MM.1S (cell line): ENCODE data around the gene PDF.

Experiments used
- DNase-seq: peaks from one replicate; pipeline ENCODE4 v3.0.0-alpha.2; 2015
- H2AFZ ChIP-seq: fragments of 300-600 bp; sonication (generic); 2 replicates; pipeline ENCODE4 v1.6.0; 2016; ENCODE audit warnings: antibody characterized with exemption, low read length
- H3F3A ChIP-seq: fragments of 300-600 bp; sonication (generic); 2 replicates; pipeline ENCODE4 v1.6.1; 2016; ENCODE audit warnings: mild to moderate bottlenecking, antibody characterized with exemption, low read length, moderate library complexity, mixed read lengths; ENCODE audit not compliant: insufficient read depth
- H3K27ac ChIP-seq: fragments of 300-600 bp; sonication (generic); 2 replicates; pipeline ENCODE4 v1.5.1; 2016; ENCODE audit warnings: mild to moderate bottlenecking, low read length
- H3K27me3 ChIP-seq: fragments of 300-600 bp; sonication (generic); replicated peaks from 2 replicates; pipeline ENCODE4 v1.6.0; 2016; ENCODE audit warnings: low read length; ENCODE audit not compliant: insufficient read depth
- H3K36me3 ChIP-seq: fragments of 300-600 bp; sonication (generic); replicated peaks from 2 replicates; pipeline ENCODE4 v1.6.1; 2016; ENCODE audit warnings: mild to moderate bottlenecking, low read length, mixed read lengths; ENCODE audit not compliant: insufficient read depth
- H3K4me1 ChIP-seq: fragments of 300-600 bp; sonication (generic); 2 replicates; pipeline ENCODE4 v1.6.1; 2016; ENCODE audit warnings: low read length, mixed read lengths
- H3K4me2 ChIP-seq: fragments of 300-600 bp; sonication (generic); 2 replicates; pipeline ENCODE4 v1.6.0; 2016; ENCODE audit warnings: low read depth, low read length
- H3K4me3 ChIP-seq: fragments of 300-600 bp; sonication (generic); 2 replicates; pipeline ENCODE4 v1.5.1; 2016; ENCODE audit warnings: low read length, mixed read lengths
- H3K79me2 ChIP-seq: fragments of 300-600 bp; sonication (generic); 2 replicates; pipeline ENCODE4 v1.6.1; 2016; ENCODE audit warnings: mixed run types, low read length, mixed read lengths
- H3K9ac ChIP-seq: fragments of 300-600 bp; sonication (generic); 2 replicates; pipeline ENCODE4 v1.6.1; 2016; ENCODE audit warnings: low read length, mixed read lengths
- H3K9me2 ChIP-seq: fragments of 300-600 bp; sonication (generic); replicated peaks from 2 replicates; pipeline ENCODE4 v1.6.1; 2016; ENCODE audit warnings: mild to moderate bottlenecking, low read length, mixed read lengths; ENCODE audit not compliant: insufficient read depth
- H3K9me3 ChIP-seq: fragments of 300-600 bp; sonication (generic); replicated peaks from 2 replicates; pipeline ENCODE4 v1.6.1; 2016; ENCODE audit warnings: mild to moderate bottlenecking, low read length, mixed read lengths; ENCODE audit not compliant: insufficient read depth
- H4K20me1 ChIP-seq: fragments of 300-600 bp; sonication (generic); 2 replicates; pipeline ENCODE4 v1.6.1; 2016; ENCODE audit warnings: mild to moderate bottlenecking, low read length, moderate library complexity, mixed read lengths; ENCODE audit not compliant: insufficient read depth
- EZH2 ChIP-seq: fragments of 300-600 bp; sonication (generic); optimal IDR thresholded peaks from 2 replicates; pipeline ENCODE3; 2017; ENCODE audit warnings: low read depth, mild to moderate bottlenecking, antibody characterized with exemption, low read length, mixed read lengths
- EZH2phosphoT487 ChIP-seq: fragments of 300-600 bp; sonication (generic); IDR thresholded peaks from 2 replicates; pipeline ENCODE4 v1.6.1; 2018; ENCODE audit warnings: antibody characterized with exemption, low read length
- TF ChIP-seq, protein P1 (sequence below): fragments of 300-600 bp; sonication (generic); IDR thresholded peaks from 2 replicates; pipeline ENCODE4 v1.5.1; 2016; ENCODE audit warnings: antibody characterized with exemption, low read length, mixed read lengths

Gene PDF

DNA sequence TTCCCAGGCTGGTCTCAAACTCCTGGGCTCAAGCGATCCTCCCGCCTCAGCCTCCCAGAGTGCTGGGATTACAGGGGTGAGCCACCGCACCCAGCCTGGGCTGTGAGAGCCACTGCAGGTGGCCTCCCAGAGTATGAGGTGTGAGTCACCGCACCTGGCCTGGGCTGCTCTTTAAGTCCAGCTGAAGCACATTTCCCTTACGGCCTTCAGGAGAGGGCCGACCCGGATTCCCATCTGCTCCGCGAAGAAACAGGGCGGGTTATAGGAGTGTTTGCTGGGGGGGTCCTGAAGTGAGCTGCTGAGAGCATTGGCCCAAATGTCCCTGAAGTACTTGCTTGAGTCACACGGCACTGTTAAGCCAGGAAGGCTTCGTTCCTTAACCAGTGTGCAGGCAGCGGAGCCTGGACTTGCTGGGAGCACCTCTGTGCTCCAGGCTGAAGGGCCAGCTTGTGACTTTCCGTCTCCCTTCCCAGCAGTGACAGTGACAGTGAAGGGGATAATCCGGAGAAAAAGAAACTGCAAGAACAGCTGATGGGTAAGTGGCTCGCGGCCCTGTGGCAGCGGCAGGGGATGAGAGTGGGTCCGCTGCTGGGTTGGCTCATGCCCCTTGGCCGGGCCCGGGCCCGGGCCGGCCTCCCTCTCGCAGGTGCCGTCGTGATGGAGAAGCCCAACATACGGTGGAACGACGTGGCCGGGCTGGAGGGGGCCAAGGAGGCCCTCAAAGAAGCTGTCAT is 12.0 kb downstream of the PDF start:
- peaks cover 25% of the 10 kb centered on the region for H3K36me3 ChIP-seq
- no peak overlapping the region for H3K9ac ChIP-seq
- no peak for DNase-seq
- H3K79me2 ChIP-seq: peaks cover 66% of the 10 kb centered on the region
- H3K4me2 ChIP-seq: no peak overlapping the region
- H3K9me2 ChIP-seq: no peaks in the 10 kb centered on the region
- H3K4me1 ChIP-seq: no peaks in the 10 kb centered on the region
- TF ChIP-seq, protein P1, sequence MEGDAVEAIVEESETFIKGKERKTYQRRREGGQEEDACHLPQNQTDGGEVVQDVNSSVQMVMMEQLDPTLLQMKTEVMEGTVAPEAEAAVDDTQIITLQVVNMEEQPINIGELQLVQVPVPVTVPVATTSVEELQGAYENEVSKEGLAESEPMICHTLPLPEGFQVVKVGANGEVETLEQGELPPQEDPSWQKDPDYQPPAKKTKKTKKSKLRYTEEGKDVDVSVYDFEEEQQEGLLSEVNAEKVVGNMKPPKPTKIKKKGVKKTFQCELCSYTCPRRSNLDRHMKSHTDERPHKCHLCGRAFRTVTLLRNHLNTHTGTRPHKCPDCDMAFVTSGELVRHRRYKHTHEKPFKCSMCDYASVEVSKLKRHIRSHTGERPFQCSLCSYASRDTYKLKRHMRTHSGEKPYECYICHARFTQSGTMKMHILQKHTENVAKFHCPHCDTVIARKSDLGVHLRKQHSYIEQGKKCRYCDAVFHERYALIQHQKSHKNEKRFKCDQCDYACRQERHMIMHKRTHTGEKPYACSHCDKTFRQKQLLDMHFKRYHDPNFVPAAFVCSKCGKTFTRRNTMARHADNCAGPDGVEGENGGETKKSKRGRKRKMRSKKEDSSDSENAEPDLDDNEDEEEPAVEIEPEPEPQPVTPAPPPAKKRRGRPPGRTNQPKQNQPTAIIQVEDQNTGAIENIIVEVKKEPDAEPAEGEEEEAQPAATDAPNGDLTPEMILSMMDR: no peak
- TF ChIP-seq EZH2phosphoT487 (no peak), EZH2 (no peak)
- H3K4me3 ChIP-seq: no peak overlapping the region
- H2AFZ ChIP-seq: no peak overlapping the region
- peaks cover under 1% of the 10 kb centered on the region; the same call in 1 of the 2 replicates for H4K20me1 ChIP-seq
- H3K9me3 ChIP-seq: no peaks in the 10 kb centered on the region
- H3F3A ChIP-seq: no peaks in the 10 kb centered on the region; the same call in 1 of the 2 replicates
- no peak overlapping the region for H3K27ac ChIP-seq
- no peaks in the 10 kb centered on the region for H3K27me3 ChIP-seq

- Histone ChIP-seq H3K9me2 (no peaks in the 10 kb centered on the region), H2AFZ (no peak overlapping the region), H3K4me2 (no peak overlapping the region), H3K4me3 (no peak overlapping the region), H3K9me3 (no peaks in the 10 kb centered on the region), H3F3A (peaks cover 7% of the 10 kb centered on the region; the same call in 1 of the 2 replicates), H3K4me1 (no peaks in the 10 kb centered on the region), H3K9ac (no peak overlapping the region), H3K27ac (no peak overlapping the region), H4K20me1 (peaks cover 2% of the 10 kb centered on the region; the same call in 1 of the 2 replicates), H3K27me3 (no peaks in the 10 kb centered on the region), H3K36me3 (peaks cover 25% of the 10 kb centered on the region), H3K79me2 (peaks cover 71% of the 10 kb centered on the region)
- no peak for TF ChIP-seq EZH2phosphoT487
- TF ChIP-seq, protein P1: no peak
- TF ChIP-seq EZH2: no peak
- DNase-seq: no peak
Measured at GRCh38 chr16:69316595-69317034, 13.8 kb downstream of the PDF start.

GRCh38 chr16:69315486-69316311 is 14.7 kb downstream of the PDF start:
- H3K36me3 ChIP-seq: peaks cover 21% of the 10 kb centered on the region

More at GRCh38 chr16:69315486-69316311, 14.7 kb downstream of the PDF start:
- Histone ChIP-seq H3K27me3 (no peaks in the 10 kb centered on the region), H3K4me2 (no peak overlapping the region), H2AFZ (no peak overlapping the region), H3F3A (peaks cover 8% of the 10 kb centered on the region; the same call in 1 of the 2 replicates), H3K9me3 (no peaks in the 10 kb centered on the region), H3K4me1 (no peaks in the 10 kb centered on the region), H3K79me2 (peaks cover 64% of the 10 kb centered on the region), H3K27ac (no peak overlapping the region), H3K4me3 (no peak overlapping the region), H3K9me2 (no peaks in the 10 kb centered on the region), H4K20me1 (0 out of 2 replicates have a peak, but pooled peaks cover 2% of the 10 kb centered on the region), H3K9ac (no peak overlapping the region)
- TF ChIP-seq, protein P1: no peak
- no peak for TF ChIP-seq EZH2
- no peak for TF ChIP-seq EZH2phosphoT487
- no peak for DNase-seq
